ENCODE measurements around the gene PLK1.

DNA sequence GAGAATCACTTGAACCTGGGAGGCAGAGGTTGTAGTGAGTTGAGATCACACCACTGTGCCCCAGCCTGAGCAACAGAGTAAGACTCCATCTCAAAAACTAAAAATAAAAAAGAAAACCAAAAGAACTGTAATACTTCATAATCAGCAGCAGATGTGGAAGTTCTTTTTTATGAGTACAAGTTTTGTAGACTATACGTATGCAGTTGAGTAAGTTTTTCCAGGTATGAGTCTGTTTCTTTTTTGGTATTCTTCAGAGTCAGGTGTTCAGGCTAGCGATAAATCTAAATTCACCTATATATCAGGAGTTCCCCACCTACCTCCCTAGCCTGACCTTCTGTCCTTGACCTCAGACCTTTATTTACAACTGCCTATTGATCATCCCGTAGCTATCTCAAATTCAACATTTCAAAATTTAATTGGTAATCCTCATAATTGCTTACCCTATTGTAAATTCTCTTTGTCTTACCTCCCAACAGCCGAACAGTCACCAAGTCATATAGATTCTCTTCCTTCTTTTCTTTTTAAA is 26.7 kb upstream of the PLK1 start:
- TF ChIP-seq POLR2A (IDR thresholded peaks at IDR 0.05) = no peak
- TF ChIP-seq, protein P1, sequence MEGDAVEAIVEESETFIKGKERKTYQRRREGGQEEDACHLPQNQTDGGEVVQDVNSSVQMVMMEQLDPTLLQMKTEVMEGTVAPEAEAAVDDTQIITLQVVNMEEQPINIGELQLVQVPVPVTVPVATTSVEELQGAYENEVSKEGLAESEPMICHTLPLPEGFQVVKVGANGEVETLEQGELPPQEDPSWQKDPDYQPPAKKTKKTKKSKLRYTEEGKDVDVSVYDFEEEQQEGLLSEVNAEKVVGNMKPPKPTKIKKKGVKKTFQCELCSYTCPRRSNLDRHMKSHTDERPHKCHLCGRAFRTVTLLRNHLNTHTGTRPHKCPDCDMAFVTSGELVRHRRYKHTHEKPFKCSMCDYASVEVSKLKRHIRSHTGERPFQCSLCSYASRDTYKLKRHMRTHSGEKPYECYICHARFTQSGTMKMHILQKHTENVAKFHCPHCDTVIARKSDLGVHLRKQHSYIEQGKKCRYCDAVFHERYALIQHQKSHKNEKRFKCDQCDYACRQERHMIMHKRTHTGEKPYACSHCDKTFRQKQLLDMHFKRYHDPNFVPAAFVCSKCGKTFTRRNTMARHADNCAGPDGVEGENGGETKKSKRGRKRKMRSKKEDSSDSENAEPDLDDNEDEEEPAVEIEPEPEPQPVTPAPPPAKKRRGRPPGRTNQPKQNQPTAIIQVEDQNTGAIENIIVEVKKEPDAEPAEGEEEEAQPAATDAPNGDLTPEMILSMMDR (IDR thresholded peaks at IDR 0.05) = no peak

Data from testis (tissue), 2 donors.